Peyer's patch (tissue), 4 donors: Measurements from ENCODE around the gene LRRC15.

Experiments used
- POLR2A ChIP-seq, 2 donors: fragments of 450-650 bp; IDR thresholded peaks; one replicate each; pipeline ENCODE4 v1.5.1; 2017; ENCODE audit warnings: antibody characterized with exemption in 2 of 2, mild to moderate bottlenecking in 2 of 2, moderate library complexity in 2 of 2
- TF ChIP-seq, protein P1 (sequence below), 6 experiments: fragments of 450-650 bp in 4 of 6; fragments of 200-600 bp in 2 of 6; sonication (generic) in 1 of 6; IDR thresholded peaks; one replicate each; pipeline ENCODE4 v1.5.1; 2017 to 2019; ENCODE audit warnings: antibody characterized with exemption in 6 of 6, mild to moderate bottlenecking in 3 of 6, moderate library complexity in 1 of 6

- TF ChIP-seq, protein P1, sequence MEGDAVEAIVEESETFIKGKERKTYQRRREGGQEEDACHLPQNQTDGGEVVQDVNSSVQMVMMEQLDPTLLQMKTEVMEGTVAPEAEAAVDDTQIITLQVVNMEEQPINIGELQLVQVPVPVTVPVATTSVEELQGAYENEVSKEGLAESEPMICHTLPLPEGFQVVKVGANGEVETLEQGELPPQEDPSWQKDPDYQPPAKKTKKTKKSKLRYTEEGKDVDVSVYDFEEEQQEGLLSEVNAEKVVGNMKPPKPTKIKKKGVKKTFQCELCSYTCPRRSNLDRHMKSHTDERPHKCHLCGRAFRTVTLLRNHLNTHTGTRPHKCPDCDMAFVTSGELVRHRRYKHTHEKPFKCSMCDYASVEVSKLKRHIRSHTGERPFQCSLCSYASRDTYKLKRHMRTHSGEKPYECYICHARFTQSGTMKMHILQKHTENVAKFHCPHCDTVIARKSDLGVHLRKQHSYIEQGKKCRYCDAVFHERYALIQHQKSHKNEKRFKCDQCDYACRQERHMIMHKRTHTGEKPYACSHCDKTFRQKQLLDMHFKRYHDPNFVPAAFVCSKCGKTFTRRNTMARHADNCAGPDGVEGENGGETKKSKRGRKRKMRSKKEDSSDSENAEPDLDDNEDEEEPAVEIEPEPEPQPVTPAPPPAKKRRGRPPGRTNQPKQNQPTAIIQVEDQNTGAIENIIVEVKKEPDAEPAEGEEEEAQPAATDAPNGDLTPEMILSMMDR (IDR thresholded peaks at IDR 0.05), result no peak
- no peak for TF ChIP-seq POLR2A (IDR thresholded peaks at IDR 0.05)
These were observed 37.9 kb upstream of the LRRC15 start for GRCh38 chr3:194407423-194407822.
